GM19324 (cell line): Measurements from ENCODE around the gene CARS1.
A peak's percentile ranks its signal among the peaks of the same experiment; 100 is the strongest.

Experiments
- ATAC-seq: cut with Tn5 transposase; IDR thresholded peaks from one replicate; pipeline ENCODE4 v1.9.1; 2021; ENCODE audit warnings: mild to moderate bottlenecking, moderate library complexity; ENCODE audit not compliant: unreplicated experiment, low FRiP score

The CARS1 gene

GRCh38 chr11:2995031-2995561, 62.1 kb downstream of the CARS1 start:
- no peak for ATAC-seq

DNA sequence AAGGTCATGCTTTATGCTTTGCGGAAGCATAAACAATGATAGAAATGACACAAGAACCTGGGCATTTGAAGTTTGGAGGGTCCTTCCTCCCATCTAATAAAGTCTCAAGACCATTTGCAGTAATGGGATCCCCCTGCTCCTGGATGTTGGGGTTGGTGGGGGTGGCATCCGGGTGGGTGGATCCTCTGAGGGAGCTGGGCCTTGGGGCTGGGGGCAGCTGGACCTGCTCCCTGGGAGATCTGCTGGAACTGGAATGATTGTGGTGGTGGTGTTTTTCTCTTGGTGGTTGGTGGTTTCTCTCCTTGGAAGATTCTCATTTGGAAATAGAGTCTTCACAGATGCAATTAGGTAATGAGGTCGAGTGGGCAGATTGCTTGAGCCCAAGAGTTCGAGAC, 62.9 kb downstream of the CARS1 start:
- no peak for ATAC-seq

GRCh38 chr11:2992997-2993325, 64.3 kb downstream of the CARS1 start:
- ATAC-seq = no peak

DNA sequence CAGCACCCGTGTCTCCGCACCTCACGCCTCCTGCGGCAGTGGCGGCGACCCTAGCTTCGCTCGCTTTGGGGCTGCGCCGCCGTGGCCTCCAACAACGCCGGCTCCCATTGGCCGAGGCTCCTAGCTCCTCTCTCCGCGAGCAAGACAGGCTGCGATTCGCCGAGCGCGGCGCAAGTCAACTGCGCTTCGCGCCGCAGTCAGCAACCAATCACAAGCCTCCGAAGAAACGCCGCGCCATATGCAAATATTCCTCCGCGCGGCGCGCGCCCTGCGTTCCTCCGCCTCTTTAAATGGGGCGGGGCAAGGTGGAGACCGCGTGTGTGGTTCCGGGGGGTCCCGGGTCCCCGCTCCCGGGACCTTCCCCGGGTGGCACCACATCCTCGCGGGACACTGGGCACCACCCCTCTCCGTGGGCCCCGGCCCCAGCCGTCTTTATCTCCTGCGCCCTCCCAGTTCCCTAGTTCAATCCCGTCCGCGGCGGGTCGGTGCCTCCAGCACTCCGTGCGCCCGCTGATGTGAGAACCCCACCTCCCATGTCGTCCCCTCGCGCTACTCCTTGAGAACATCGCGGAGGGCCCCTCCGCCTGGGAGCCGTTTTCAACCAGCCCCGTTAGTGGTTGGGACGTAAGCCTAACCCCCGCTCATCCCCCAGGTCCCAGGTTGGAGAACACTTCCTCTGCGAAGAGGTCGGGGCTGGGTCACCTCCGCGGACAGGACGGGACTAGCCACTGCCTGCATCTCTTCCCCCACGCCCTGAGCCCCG, 64.8 kb downstream of the CARS1 start, which contains the start of gene NAP1L4:
Gene NAP1L4, minus strand, starts transcription at position 96 of the 763 bp plus-strand sequence. CDS start 13,109 bp downstream, outside the sequence.
- peak; percentile 89 for ATAC-seq

- ATAC-seq = peak; percentile 54
Measured at GRCh38 chr11:2991452-2992233, 65.6 kb downstream of the CARS1 start.

DNA sequence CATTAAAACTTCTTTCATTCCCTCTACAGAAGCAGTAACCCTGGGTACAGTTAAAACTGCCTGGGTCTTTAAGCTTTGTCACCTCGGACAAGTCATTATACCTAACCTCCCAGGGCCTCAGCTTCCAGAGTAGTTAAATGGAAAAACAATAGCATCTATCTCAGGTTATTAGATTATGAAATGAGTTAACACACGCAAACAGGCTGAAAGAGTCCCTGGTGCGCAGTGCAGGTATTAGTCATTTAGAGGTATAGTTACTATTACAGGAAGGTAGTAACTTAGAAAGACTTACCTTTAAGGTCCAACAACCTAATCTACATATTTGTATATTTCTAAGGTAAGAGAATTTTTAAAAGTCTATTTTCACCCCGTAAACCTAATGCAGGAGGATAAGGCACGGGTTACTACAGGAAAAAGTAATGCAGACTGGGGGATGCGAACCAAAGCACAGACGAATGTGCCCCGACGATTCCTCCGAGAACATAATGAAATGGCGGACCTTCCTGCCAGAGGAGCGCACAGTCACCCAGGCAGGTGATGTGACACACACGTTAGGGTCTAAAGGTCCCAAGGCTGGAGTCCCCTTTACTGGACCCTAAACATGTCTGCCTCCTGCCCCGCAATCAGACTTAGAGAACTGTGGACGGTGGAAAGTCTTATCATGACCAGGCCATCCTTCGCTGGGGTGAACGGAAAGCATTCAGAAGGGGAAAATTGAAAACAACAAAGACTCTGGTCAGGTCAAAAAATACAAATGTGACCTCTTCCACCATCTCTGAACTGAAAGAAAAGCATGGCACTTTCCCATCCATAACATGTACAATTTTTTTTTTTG, 66.4 kb downstream of the CARS1 start:
- ATAC-seq = no peak

GRCh38 chr11:2989551-2989950, 67.7 kb downstream of the CARS1 start:
- no peak for ATAC-seq

GRCh38 chr11:2989006-2989405, 68.2 kb downstream of the CARS1 start:
- no peak for ATAC-seq

DNA sequence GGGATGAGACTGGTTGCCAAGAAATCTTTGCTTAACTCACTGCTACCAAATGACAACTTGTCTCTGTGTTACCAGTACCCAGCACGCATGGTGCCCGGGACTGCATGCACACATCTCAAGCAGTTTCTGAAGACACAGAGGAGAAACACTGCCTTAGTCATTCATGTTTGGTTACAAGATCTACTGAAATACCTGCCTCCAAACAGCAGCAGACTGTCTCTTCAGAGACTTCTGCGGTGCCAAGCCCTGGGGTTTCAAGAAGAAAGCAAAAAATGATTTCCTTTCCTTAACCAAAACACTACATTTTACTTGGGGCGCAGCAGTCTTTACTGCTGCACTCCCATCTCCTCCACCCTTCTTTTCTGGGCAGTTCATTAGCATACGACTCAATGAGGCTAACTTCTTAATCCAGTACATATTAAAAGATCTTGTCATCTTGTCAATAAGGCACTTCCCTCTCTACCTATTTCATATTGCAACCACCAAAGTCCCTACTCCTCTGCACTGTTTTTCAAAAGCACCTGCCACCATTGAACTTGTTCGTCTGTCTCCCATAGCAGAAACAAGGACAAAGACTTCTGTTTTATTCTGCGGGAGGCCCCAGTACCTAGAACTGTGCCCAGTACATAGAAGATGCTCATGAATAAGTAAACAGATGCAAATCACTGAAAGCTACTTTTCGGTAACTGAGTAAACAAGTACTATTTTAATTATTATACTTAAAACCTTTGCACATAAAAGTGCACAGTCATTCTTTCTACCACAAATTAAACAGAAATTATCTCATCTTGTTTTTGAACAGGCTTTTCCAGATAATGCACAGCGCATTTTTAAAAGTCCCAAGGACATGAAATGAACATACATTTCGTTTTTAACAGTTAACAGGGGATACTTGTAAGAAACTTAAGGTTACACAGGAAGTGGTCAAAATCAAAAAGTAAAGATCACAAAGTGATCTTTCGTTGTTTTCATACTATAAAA, 69.1 kb downstream of the CARS1 start:
- ATAC-seq = no peak

- ATAC-seq = no peak
Measured at GRCh38 chr11:2983908-2984307, 73.3 kb downstream of the CARS1 start.

GRCh38 chr11:2982214-2982613, 75.0 kb downstream of the CARS1 start:
- ATAC-seq = no peak

DNA sequence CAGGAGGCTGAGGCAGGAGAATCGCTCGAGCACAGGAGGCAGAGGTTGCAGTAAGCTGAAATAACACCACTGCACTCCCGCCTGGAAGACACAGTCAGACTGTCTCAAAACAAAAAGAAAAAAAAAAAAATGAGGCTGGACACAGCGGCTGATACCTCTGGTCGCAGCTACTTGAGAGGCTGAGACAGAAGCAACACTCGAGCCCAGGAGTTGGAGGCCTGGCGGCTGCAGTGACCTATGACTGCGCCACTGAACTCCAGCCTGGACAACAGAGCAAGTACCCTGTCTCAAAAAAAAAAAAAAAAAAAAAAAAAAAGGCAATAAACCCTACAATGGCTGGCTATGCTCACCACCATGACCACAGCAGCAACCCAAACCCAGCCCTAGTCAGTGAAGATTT, 76.1 kb downstream of the CARS1 start:
- ATAC-seq = no peak

GRCh38 chr11:2980168-2980840, 76.9 kb downstream of the CARS1 start:
- ATAC-seq = no peak

DNA sequence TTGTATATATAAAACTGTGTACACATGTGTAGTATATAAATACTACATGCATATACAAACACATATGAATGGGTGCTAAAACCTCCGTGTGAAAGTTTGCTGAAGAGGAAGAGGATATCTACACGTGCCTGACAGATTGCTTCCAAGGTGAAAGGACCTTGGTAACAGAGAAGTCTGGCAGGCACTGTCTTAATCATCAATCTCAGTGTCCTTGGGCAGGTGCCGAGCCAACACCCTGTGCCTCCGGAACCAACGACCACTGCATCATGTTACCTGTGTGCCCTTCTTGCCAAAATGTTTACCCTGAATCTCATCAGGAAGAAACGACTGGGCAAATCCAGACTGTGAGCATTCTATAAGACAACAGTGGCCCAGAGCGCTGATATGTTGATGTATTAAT, 80.1 kb downstream of the CARS1 start:
- no peak for ATAC-seq

DNA sequence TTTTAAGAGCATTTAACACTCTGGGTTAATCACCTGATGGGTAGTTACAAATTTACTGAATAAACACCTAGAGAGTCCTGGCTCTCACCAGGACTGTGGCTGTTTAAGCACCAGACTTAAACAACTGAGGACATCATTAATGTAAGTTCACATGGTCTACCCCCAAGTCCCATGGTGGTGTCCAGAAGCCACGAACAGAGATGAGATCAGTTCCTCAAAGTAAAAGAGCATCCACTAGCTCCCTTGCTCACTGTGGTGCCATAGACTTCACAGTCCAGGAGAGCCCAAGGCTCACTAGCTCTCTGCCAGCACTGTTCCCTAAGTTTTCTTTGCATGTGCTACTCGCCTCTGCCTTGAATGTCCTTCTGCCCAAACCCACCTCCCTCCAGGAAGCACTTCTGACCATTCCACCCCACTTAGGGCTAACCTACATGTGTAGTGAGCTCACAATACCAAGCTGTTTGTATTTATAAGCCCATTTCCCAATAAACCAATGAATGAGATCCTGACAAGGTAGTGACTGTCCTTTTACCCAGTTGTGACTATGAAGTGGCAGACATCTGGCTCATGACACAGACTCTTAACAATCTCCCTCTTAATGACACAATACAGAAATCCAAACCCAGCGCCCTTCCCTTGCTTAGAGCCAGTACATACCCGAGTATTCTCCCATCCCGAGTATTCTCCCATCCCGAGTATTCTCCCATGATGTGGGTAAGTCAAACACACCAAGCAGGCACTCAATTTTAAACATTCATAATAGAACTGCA, 80.7 kb downstream of the CARS1 start:
- no peak for ATAC-seq

GRCh38 chr11:2975594-2975993, 81.6 kb downstream of the CARS1 start:
- ATAC-seq = no peak

DNA sequence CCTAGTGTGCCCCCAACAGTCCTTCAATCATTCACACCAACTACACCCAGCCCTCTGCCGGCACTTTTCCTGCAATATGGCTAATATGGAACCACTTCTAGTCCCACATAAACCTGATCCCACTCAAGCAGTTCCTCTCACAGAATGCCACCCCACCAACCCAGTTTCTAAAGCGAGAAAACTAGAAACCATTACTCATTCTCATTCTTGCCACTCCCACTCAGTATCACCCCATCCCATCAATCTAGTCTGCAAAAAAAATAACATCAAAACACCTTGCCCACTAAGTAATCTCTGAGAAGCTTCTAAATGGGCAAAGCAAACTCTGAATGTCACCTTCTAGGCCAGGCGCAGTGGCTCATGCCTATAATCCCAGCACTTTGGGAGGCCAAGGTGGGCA, 83.0 kb downstream of the CARS1 start:
- no peak for ATAC-seq

- ATAC-seq = no peak
Measured at GRCh38 chr11:2968341-2968900, 88.8 kb downstream of the CARS1 start.
